Measurements from ENCODE around the gene TNFRSF25.
"Not testable (repeated sequence)": the region's sequence is repeated elsewhere in the genome, so short reads cannot be mapped to it uniquely, and the experiment has no call there.

Gene TNFRSF25

GRCh38 chr1:6501279-6501813, 35.4 kb upstream of the TNFRSF25 start:
- DNase-seq (ENCODE audit: low read depth) = no peak

- DNase-seq (ENCODE audit: low read depth) = no peak
Observed at GRCh38 chr1:6500544-6501278, 34.7 kb upstream of the TNFRSF25 start.

GRCh38 chr1:6499296-6499695, 33.3 kb upstream of the TNFRSF25 start:
- DNase-seq (ENCODE audit: low read depth) = no peak

GRCh38 chr1:6498576-6499111, 32.7 kb upstream of the TNFRSF25 start:
- no peak for DNase-seq (ENCODE audit: low read depth)

- no peak for DNase-seq (ENCODE audit: low read depth)
Observed at GRCh38 chr1:6497867-6498575, 32.0 kb upstream of the TNFRSF25 start.

GRCh38 chr1:6497215-6497866, 31.4 kb upstream of the TNFRSF25 start:
- DNase-seq (ENCODE audit: low read depth) = peak; percentile 33

GRCh38 chr1:6496890-6497214, 30.9 kb upstream of the TNFRSF25 start:
- DNase-seq (ENCODE audit: low read depth) = no peak

GRCh38 chr1:6496365-6496721, 30.4 kb upstream of the TNFRSF25 start:
- no peak for DNase-seq (ENCODE audit: low read depth)

- no peak for DNase-seq (ENCODE audit: low read depth)
Observed at GRCh38 chr1:6495540-6496364, 29.8 kb upstream of the TNFRSF25 start.

- DNase-seq (ENCODE audit: low read depth) = no peak
Observed at GRCh38 chr1:6495041-6495441, 29.1 kb upstream of the TNFRSF25 start.

GRCh38 chr1:6494627-6495026, 28.7 kb upstream of the TNFRSF25 start:
- no peak for DNase-seq (ENCODE audit: low read depth)

GRCh38 chr1:6493834-6494223, 27.9 kb upstream of the TNFRSF25 start:
- not testable (repeated sequence) for DNase-seq (ENCODE audit: low read depth)

- DNase-seq (ENCODE audit: low read depth) = no peak
Observed at GRCh38 chr1:6491966-6492365, 26.0 kb upstream of the TNFRSF25 start.

- DNase-seq (ENCODE audit: low read depth) = no peak
Observed at GRCh38 chr1:6491480-6491962, 25.5 kb upstream of the TNFRSF25 start, which contains the start of gene PLEKHG5. TSS of gene PLEKHG5 (minus strand) at chr1:6491667. CDS start at chr1:6477571, 14,096 bp downstream.

GRCh38 chr1:6491081-6491449, 25.1 kb upstream of the TNFRSF25 start:
- DNase-seq (ENCODE audit: low read depth) = no peak

- peak; percentile 31 for DNase-seq (ENCODE audit: low read depth)
Observed at GRCh38 chr1:6490181-6491080, 24.5 kb upstream of the TNFRSF25 start.

- DNase-seq (ENCODE audit: low read depth) = peak; percentile 61
Observed at GRCh38 chr1:6489799-6490180, 23.8 kb upstream of the TNFRSF25 start.

GRCh38 chr1:6489383-6489765, 23.4 kb upstream of the TNFRSF25 start:
- no peak for DNase-seq (ENCODE audit: low read depth)

- DNase-seq (ENCODE audit: low read depth) = no peak
Observed at GRCh38 chr1:6488602-6489382, 22.8 kb upstream of the TNFRSF25 start.
